ACC112 (cell line): ENCODE measurements around the gene ACOT11.
"Not testable (repeated sequence)": the region's sequence is repeated elsewhere in the genome, so short reads cannot be mapped to it uniquely, and the experiment has no call there.

Source experiments
- H2AFZ ChIP-seq: fragments of 200-600 bp; sonication (generic); one replicate; pipeline ENCODE4 v1.6.0; 2017; ENCODE audit warnings: antibody characterized with exemption, low read length; ENCODE audit not compliant: unreplicated experiment
- H3K27ac ChIP-seq: fragments of 200-600 bp; sonication (generic); 2 replicates; pipeline ENCODE4 v1.5.1; 2014; ENCODE audit warnings: low read depth, mild to moderate bottlenecking, antibody characterized with exemption, low read length, moderate library complexity
- H3K27me3 ChIP-seq: fragments of 200-600 bp; sonication (generic); 2 replicates; pipeline ENCODE4 v1.6.1; 2014; ENCODE audit warnings: mild to moderate bottlenecking, antibody characterized with exemption, low read length, moderate library complexity, mixed read lengths; ENCODE audit not compliant: insufficient read depth
- H3K36me3 ChIP-seq: fragments of 200-600 bp; sonication (generic); 2 replicates; pipeline ENCODE4 v1.6.1; 2016; ENCODE audit warnings: mild to moderate bottlenecking, antibody characterized with exemption, low read length, moderate library complexity, mixed read lengths; ENCODE audit not compliant: insufficient read depth
- H3K4me1 ChIP-seq: fragments of 200-600 bp; sonication (generic); one replicate; pipeline ENCODE4 v1.6.1; 2016; ENCODE audit warnings: low read length, mixed read lengths; ENCODE audit not compliant: insufficient read depth, unreplicated experiment, control insufficient read depth
- H3K4me3 ChIP-seq: fragments of 200-600 bp; sonication (generic); 2 replicates; pipeline ENCODE4 v1.5.1; 2014; ENCODE audit warnings: mild to moderate bottlenecking, low read depth, low read length
- H3K79me2 ChIP-seq: fragments of 200-600 bp; sonication (generic); one replicate; pipeline ENCODE4 v1.6.0; 2016; ENCODE audit warnings: low read length; ENCODE audit not compliant: control insufficient read depth, unreplicated experiment, insufficient read depth

ACOT11 gene

GRCh38 chr1:54614024-54614423 is 66.0 kb downstream of the ACOT11 start:
- Histone ChIP-seq H3K4me3 (no peak overlapping the region), H3K27me3 (no peaks in the 10 kb centered on the region), H3K27ac (no peak overlapping the region), H3K36me3 (no peaks in the 10 kb centered on the region), H3K4me1 (peaks cover 6% of the 10 kb centered on the region), H2AFZ (no peak overlapping the region), H3K79me2 (no peaks in the 10 kb centered on the region)

- no peaks in the 10 kb centered on the region for H3K36me3 ChIP-seq
- H3K79me2 ChIP-seq = no peaks in the 10 kb centered on the region
- no peak overlapping the region for H3K27ac ChIP-seq
Measured at GRCh38 chr1:54614563-54614962, 66.5 kb downstream of the ACOT11 start.

GRCh38 chr1:54615531-54616279 is 67.7 kb downstream of the ACOT11 start:
- Histone ChIP-seq H3K27me3 (peaks cover 7% of the 10 kb centered on the region; the same call in 1 of the 2 replicates), H3K79me2 (no peaks in the 10 kb centered on the region), H3K27ac (no peak overlapping the region), H3K36me3 (no peaks in the 10 kb centered on the region), H3K4me3 (no peak overlapping the region), H2AFZ (no peak overlapping the region), H3K4me1 (peaks cover 6% of the 10 kb centered on the region)

More at GRCh38 chr1:54614563-54614962, 66.5 kb downstream of the ACOT11 start:
- Histone ChIP-seq H3K4me1 (peaks cover 6% of the 10 kb centered on the region), H2AFZ (no peak overlapping the region), H3K27me3 (peaks cover 5% of the 10 kb centered on the region; the same call in 1 of the 2 replicates), H3K4me3 (no peak overlapping the region)

- peaks cover 7% of the 10 kb centered on the region; the same call in 1 of the 2 replicates for H3K27me3 ChIP-seq
- H3K4me3 ChIP-seq = no peak overlapping the region
- no peaks in the 10 kb centered on the region for H3K36me3 ChIP-seq
- H2AFZ ChIP-seq = no peak overlapping the region
- H3K79me2 ChIP-seq = no peaks in the 10 kb centered on the region
- H3K4me1 ChIP-seq = no peaks in the 10 kb centered on the region
- H3K27ac ChIP-seq = no peak overlapping the region
Measured at GRCh38 chr1:54619749-54620148, 71.7 kb downstream of the ACOT11 start.

GRCh38 chr1:54623216-54624007 is 75.4 kb downstream of the ACOT11 start, which contains the start of gene FAM151A:
FAM151A (minus strand) TSS chr1:54623525; CDS start chr1:54623395, 130 bp downstream.
- H3K36me3 ChIP-seq = no peaks in the 10 kb centered on the region
- no peak within 1 kb of the TSS for H2AFZ ChIP-seq
- H3K27me3 ChIP-seq = peaks cover 7% of the 10 kb centered on the region; the same call in 1 of the 2 replicates
- H3K27ac ChIP-seq = no peak within 1 kb of the TSS
- H3K4me3 ChIP-seq = no peak within 1 kb of the TSS
- no peaks in the 10 kb centered on the region for H3K4me1 ChIP-seq
- no peaks in the 10 kb centered on the region for H3K79me2 ChIP-seq

GRCh38 chr1:54624466-54625464 is 76.7 kb downstream of the ACOT11 start:
- no peak overlapping the region for H3K27ac ChIP-seq
- no peak overlapping the region for H3K4me3 ChIP-seq
- H2AFZ ChIP-seq = no peak overlapping the region
- H3K79me2 ChIP-seq = no peaks in the 10 kb centered on the region
- 0 out of 2 replicates have a peak, but pooled peaks cover under 1% of the 10 kb centered on the region for H3K27me3 ChIP-seq
- no peaks in the 10 kb centered on the region for H3K36me3 ChIP-seq
- no peaks in the 10 kb centered on the region for H3K4me1 ChIP-seq

GRCh38 chr1:54627196-54627595 is 79.2 kb downstream of the ACOT11 start:
- peaks cover 9% of the 10 kb centered on the region for H3K27me3 ChIP-seq
- no peak overlapping the region for H3K27ac ChIP-seq
- H3K4me1 ChIP-seq = no peaks in the 10 kb centered on the region
- no peak overlapping the region for H3K4me3 ChIP-seq
- H3K36me3 ChIP-seq = no peaks in the 10 kb centered on the region
- no peaks in the 10 kb centered on the region for H3K79me2 ChIP-seq
- H2AFZ ChIP-seq = no peak overlapping the region

GRCh38 chr1:54635804-54636203 is 87.8 kb downstream of the ACOT11 start:
- H3K4me3 ChIP-seq, H3K4me1 ChIP-seq, H3K79me2 ChIP-seq, H3K36me3 ChIP-seq, H3K27ac ChIP-seq, H2AFZ ChIP-seq: not testable (repeated sequence)
- peaks cover 35% of the 10 kb centered on the region for H3K27me3 ChIP-seq

GRCh38 chr1:54636461-54637446 is 88.7 kb downstream of the ACOT11 start:
- not testable (repeated sequence) for H3K4me1 ChIP-seq, H3K36me3 ChIP-seq, H3K79me2 ChIP-seq, H2AFZ ChIP-seq, H3K4me3 ChIP-seq, H3K27ac ChIP-seq
- H3K27me3 ChIP-seq = peaks cover 38% of the 10 kb centered on the region
